GM23248 (cell line): ENCODE measurements around the gene ARL5B.

Experiments used
- EZH2 ChIP-seq: fragments of 200-600 bp; sonication (generic); IDR thresholded peaks from 2 replicates; pipeline ENCODE4 v1.6.1; 2018; ENCODE audit warnings: antibody characterized with exemption, mild to moderate bottlenecking; ENCODE audit not compliant: insufficient read depth, poor library complexity, severe bottlenecking
- EZH2phosphoT487 ChIP-seq: fragments of 200-600 bp; sonication (generic); IDR thresholded peaks from 2 replicates; pipeline ENCODE4 v1.6.1; 2018; ENCODE audit warnings: antibody characterized with exemption, moderate library complexity, mild to moderate bottlenecking, low read depth; ENCODE audit not compliant: insufficient read depth

GRCh38 chr10:18611168-18611567, 48.1 kb upstream of the ARL5B start:
- TF ChIP-seq EZH2 (no peak), EZH2phosphoT487 (no peak)
